K562 (cell line): ENCODE measurements around the gene VENTX. TPM values are rescaled to one million over a fixed set of nuclear protein-coding genes. Genes with fewer than 3 reads are reported as not detected.

Source experiments
- BCOR ChIP-seq: fragments of 450-650 bp; IDR thresholded peaks from 2 replicates; pipeline ENCODE4 v1.6.1; 2016
- HDAC3 ChIP-seq: fragments of 450-650 bp; IDR thresholded peaks from 2 replicates; pipeline ENCODE4 v1.6.1; 2018; ENCODE audit warnings: borderline replicate concordance, mild to moderate bottlenecking, moderate library complexity; ENCODE audit not compliant: partially characterized antibody
- IRF2 ChIP-seq: sonication (generic); formaldehyde crosslinking; IDR thresholded peaks from 2 replicates; pipeline ENCODE4 v1.8.1; 2022; ENCODE audit warnings: mild to moderate bottlenecking, missing genetic modification reagents
- MTA2 ChIP-seq: fragments of 450-650 bp; IDR thresholded peaks from 2 replicates; pipeline ENCODE4 v1.6.1; 2016; ENCODE audit warnings: low read depth
- SIN3A ChIP-seq, 2 experiments: fragments of 150-350 bp in 1 of 2; IDR thresholded peaks; 2 replicates each; pipeline ENCODE4 v1.6.1; 2011 to 2016; ENCODE audit warnings: borderline replicate concordance in 2 of 2, low read depth in 2 of 2, low read length in 2 of 2, mild to moderate bottlenecking in 2 of 2, moderate library complexity in 2 of 2; ENCODE audit not compliant: control insufficient read depth in 1 of 2
- SMAD2 ChIP-seq: fragments of 150-350 bp; IDR thresholded peaks from 2 replicates; pipeline ENCODE4 v1.6.1; 2014; ENCODE audit warnings: low read depth, mild to moderate bottlenecking, low read length
- SMARCA5 ChIP-seq: fragments of 450-650 bp; IDR thresholded peaks from 2 replicates; pipeline ENCODE4 v1.6.1; 2016
- TAF1 ChIP-seq: IDR thresholded peaks from 2 replicates; pipeline ENCODE4 v1.6.1; 2011; ENCODE audit warnings: mild to moderate bottlenecking, low read length, moderate library complexity; ENCODE audit not compliant: insufficient read depth, control insufficient read depth, severe bottlenecking; ENCODE audit errors: extremely low read depth
- TAF9B ChIP-seq: fragments of 450-650 bp; IDR thresholded peaks from 2 replicates; pipeline ENCODE4 v1.6.1; 2018; ENCODE audit warnings: mild to moderate bottlenecking; ENCODE audit not compliant: partially characterized antibody
- ZNF253 ChIP-seq: fragments of 250-450 bp; sonication (Bioruptor Pico); conservative IDR thresholded peaks from 2 replicates; pipeline ENCODE4 v1.6.1; 2021; ENCODE audit warnings: mild to moderate bottlenecking
- polyA plus RNA-seq, 8 experiments: library from polyadenylated mRNA; depleted of rRNA in 4 of 8; stranded (reverse) in 5 of 8; unstranded in 3 of 8; fragments of >200 nt; fragmentation: Nextera tagmentation in 2 of 8; fragmentation: Illumina TruSeq in 1 of 8; extraction: Ambion mirVana in 2 of 8; extraction: Trizol in 1 of 8; gene quantifications; 2 replicates each; pipeline versions ENCODE4 v1.2.1 to v1.2.3, GENCODE V29; 2011 to 2014; ENCODE audit warnings: inconsistent platforms in 1 of 8, missing spikeins in 1 of 8
- total RNA-seq, 7 experiments: library from RNA; depleted of rRNA in 6 of 7; stranded (reverse); fragments of >200 nt in 6 of 7; fragmentation: Illumina TruSeq in 2 of 7; extraction: Trizol in 2 of 7; gene quantifications; 2 replicates each; pipeline versions ENCODE4 v1.2.1 to v1.2.3, GENCODE V29; 2011 to 2021; ENCODE audit warnings: low replicate concordance in 1 of 7
- TF ChIP-seq, protein P1 (sequence below): sonication (generic); formaldehyde crosslinking; IDR thresholded peaks from 2 replicates; pipeline ENCODE4 v1.8.1; 2023; ENCODE audit warnings: mild to moderate bottlenecking, missing genetic modification reagents, moderate library complexity
- TF ChIP-seq, protein P2 (sequence below): fragments of 250-450 bp; sonication (Bioruptor Pico); IDR thresholded peaks from 2 replicates; pipeline ENCODE4 v1.5.0; 2020; ENCODE audit warnings: mild to moderate bottlenecking, borderline replicate concordance
- TF ChIP-seq, protein P3 (sequence below), 2 experiments: fragments of 150-350 bp in 1 of 2; IDR thresholded peaks; 2 replicates each; pipeline ENCODE4 v1.6.1; 2012 to 2016; ENCODE audit warnings: low read depth in 2 of 2, low read length in 2 of 2, mild to moderate bottlenecking in 1 of 2, moderate library complexity in 1 of 2
- TF ChIP-seq, protein P4 (sequence below): fragments of 450-650 bp; formaldehyde crosslinking; IDR thresholded peaks from 2 replicates; pipeline ENCODE4 v1.4.0; 2020; ENCODE audit warnings: mild to moderate bottlenecking, moderate library complexity

The VENTX gene
- total and polyA plus RNA-seq, 9 of the 15 experiments (the other 6 are each of a cell fraction or from before 2014, with no cell fraction given), result 0.07 to 0.70 (median 0.20) TPM; not detected in 1

DNA sequence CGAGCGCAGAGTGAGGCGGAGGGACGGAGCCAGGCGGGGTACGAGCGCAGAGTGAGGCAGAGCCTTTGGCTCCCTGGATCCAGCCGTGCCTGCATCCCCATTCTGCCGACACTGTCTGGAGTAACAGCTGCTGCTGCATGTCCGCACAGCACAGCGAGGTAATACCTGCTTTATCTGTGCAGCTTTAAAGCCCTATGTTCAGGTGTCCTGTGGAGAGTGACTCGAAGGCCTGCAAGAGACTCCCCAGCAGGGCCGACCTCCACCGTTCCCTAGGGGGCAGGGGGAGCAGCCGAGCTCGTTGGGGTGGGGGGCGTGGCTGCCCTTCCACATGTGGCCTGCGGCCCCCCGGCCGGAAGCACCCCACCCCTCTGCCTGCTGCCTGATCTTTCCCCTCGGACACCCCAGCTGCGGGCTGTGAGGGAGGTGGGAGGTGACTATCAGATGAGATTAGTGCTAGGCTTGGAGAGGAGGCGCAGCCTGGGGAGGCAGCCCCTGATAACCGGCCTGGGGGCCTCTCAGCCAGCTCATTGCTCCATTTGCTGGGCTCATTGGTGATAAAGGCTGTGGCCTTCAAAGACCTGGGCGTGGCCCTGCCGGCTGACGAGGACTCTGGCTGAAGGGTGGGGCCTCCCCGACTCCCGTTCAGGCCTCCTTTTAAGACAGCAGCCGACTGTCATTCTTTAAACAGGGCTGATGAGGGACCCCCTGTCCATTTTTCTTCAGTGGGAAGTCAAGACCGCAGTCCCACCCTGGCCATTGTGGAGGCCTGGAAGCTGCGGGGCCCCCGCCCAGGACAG, 8.0 kb downstream of the VENTX start (continued):
- TF ChIP-seq SIN3A (IDR thresholded peaks at IDR 0.05; ENCODE audit: borderline replicate concordance in 2 of 2, control insufficient read depth in 1 of 2, low read depth in 2 of 2, low read length in 2 of 2) (no peak; a peak in 1 of 4 replicates), BCOR (peak; percentile 45), TAF9B (no peak), HDAC3 (peak; percentile 66), IRF2 (CRISPR knock-in tag) (no peak), ZNF253 (no peak), MTA2 (peak; percentile 31; the same call in 1 of the 2 replicates), TAF1 (no peak), SMAD2 (no peak), SMARCA5 (peak; percentile 65; the same call in 1 of the 2 replicates)
- TF ChIP-seq, protein P1, sequence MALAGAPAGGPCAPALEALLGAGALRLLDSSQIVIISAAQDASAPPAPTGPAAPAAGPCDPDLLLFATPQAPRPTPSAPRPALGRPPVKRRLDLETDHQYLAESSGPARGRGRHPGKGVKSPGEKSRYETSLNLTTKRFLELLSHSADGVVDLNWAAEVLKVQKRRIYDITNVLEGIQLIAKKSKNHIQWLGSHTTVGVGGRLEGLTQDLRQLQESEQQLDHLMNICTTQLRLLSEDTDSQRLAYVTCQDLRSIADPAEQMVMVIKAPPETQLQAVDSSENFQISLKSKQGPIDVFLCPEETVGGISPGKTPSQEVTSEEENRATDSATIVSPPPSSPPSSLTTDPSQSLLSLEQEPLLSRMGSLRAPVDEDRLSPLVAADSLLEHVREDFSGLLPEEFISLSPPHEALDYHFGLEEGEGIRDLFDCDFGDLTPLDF (CRISPR knock-in tag), result no peak
- TF ChIP-seq, protein P2, sequence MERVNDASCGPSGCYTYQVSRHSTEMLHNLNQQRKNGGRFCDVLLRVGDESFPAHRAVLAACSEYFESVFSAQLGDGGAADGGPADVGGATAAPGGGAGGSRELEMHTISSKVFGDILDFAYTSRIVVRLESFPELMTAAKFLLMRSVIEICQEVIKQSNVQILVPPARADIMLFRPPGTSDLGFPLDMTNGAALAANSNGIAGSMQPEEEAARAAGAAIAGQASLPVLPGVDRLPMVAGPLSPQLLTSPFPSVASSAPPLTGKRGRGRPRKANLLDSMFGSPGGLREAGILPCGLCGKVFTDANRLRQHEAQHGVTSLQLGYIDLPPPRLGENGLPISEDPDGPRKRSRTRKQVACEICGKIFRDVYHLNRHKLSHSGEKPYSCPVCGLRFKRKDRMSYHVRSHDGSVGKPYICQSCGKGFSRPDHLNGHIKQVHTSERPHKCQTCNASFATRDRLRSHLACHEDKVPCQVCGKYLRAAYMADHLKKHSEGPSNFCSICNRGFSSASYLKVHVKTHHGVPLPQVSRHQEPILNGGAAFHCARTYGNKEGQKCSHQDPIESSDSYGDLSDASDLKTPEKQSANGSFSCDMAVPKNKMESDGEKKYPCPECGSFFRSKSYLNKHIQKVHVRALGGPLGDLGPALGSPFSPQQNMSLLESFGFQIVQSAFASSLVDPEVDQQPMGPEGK (CRISPR knock-in tag), result no peak
- TF ChIP-seq, protein P3, sequence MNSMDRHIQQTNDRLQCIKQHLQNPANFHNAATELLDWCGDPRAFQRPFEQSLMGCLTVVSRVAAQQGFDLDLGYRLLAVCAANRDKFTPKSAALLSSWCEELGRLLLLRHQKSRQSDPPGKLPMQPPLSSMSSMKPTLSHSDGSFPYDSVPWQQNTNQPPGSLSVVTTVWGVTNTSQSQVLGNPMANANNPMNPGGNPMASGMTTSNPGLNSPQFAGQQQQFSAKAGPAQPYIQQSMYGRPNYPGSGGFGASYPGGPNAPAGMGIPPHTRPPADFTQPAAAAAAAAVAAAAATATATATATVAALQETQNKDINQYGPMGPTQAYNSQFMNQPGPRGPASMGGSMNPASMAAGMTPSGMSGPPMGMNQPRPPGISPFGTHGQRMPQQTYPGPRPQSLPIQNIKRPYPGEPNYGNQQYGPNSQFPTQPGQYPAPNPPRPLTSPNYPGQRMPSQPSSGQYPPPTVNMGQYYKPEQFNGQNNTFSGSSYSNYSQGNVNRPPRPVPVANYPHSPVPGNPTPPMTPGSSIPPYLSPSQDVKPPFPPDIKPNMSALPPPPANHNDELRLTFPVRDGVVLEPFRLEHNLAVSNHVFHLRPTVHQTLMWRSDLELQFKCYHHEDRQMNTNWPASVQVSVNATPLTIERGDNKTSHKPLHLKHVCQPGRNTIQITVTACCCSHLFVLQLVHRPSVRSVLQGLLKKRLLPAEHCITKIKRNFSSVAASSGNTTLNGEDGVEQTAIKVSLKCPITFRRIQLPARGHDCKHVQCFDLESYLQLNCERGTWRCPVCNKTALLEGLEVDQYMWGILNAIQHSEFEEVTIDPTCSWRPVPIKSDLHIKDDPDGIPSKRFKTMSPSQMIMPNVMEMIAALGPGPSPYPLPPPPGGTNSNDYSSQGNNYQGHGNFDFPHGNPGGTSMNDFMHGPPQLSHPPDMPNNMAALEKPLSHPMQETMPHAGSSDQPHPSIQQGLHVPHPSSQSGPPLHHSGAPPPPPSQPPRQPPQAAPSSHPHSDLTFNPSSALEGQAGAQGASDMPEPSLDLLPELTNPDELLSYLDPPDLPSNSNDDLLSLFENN (IDR thresholded peaks at IDR 0.05; ENCODE audit: low read depth in 2 of 2, low read length in 2 of 2), result no peak; a peak in 1 of 4 replicates
- TF ChIP-seq, protein P4, sequence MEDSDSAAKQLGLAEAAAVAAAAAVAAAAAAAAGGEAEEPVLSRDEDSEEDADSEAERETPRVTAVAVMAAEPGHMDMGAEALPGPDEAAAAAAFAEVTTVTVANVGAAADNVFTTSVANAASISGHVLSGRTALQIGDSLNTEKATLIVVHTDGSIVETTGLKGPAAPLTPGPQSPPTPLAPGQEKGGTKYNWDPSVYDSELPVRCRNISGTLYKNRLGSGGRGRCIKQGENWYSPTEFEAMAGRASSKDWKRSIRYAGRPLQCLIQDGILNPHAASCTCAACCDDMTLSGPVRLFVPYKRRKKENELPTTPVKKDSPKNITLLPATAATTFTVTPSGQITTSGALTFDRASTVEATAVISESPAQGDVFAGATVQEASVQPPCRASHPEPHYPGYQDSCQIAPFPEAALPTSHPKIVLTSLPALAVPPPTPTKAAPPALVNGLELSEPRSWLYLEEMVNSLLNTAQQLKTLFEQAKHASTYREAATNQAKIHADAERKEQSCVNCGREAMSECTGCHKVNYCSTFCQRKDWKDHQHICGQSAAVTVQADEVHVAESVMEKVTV, result no peak
